Measurements from ENCODE around the gene NUP93. TPM values are rescaled to one million over a fixed set of nuclear protein-coding genes. Genes with fewer than 3 reads are reported as not detected.
A peak's percentile ranks its signal among the peaks of the same experiment; 100 is the strongest.

NUP93 gene
- 10 to 100 TPM; 71.2 to 81.7 (median 72.5) TPM for polyA plus RNA-seq (ENCODE audit: insufficient read length in 4 of 4)

- DNase-seq (ENCODE audit: low read depth in 4 of 4, low spot score in 3 of 4) = peak; percentile 81 to 89 (median 86)
These were observed at the start of gene NUP93 for GRCh38 chr16:56729735-56730662. TSS of gene NUP93 (plus strand) at chr16:56730129. CDS start at chr16:56748248, 18,119 bp downstream.

- peak; percentile 65 to 79 (median 68) for DNase-seq (ENCODE audit: low read depth in 4 of 4, low spot score in 3 of 4)
These were observed 47.8 kb upstream of the NUP93 start, which contains the start of gene MT1X for GRCh38 chr16:56681939-56682702. TSS of gene MT1X (plus strand) at chr16:56682470. CDS start at chr16:56682541, 71 bp downstream.

- DNase-seq (ENCODE audit: low read depth in 4 of 4, low spot score in 3 of 4) = no peak
These were observed 47.1 kb upstream of the NUP93 start for GRCh38 chr16:56682703-56683397.

- no peak for DNase-seq (ENCODE audit: low read depth in 4 of 4, low spot score in 3 of 4)
These were observed 46.3 kb upstream of the NUP93 start for GRCh38 chr16:56683424-56684172.

- DNase-seq (ENCODE audit: low read depth in 4 of 4, low spot score in 3 of 4) = no peak
These were observed 45.5 kb upstream of the NUP93 start for GRCh38 chr16:56684256-56684925.

GRCh38 chr16:56684926-56685590 is 44.9 kb upstream of the NUP93 start:
- DNase-seq (ENCODE audit: low read depth in 4 of 4, low spot score in 3 of 4) = no peak

GRCh38 chr16:56686758-56687157 is 43.2 kb upstream of the NUP93 start:
- DNase-seq (ENCODE audit: low read depth in 4 of 4, low spot score in 3 of 4) = no peak

- no peak for DNase-seq (ENCODE audit: low read depth in 4 of 4, low spot score in 3 of 4)
These were observed 41.2 kb upstream of the NUP93 start for GRCh38 chr16:56688762-56689161.

- no peak for DNase-seq (ENCODE audit: low read depth in 4 of 4, low spot score in 3 of 4)
These were observed 40.8 kb upstream of the NUP93 start for GRCh38 chr16:56689171-56689570.

GRCh38 chr16:56690420-56691122 is 39.4 kb upstream of the NUP93 start:
- no peak for DNase-seq (ENCODE audit: low read depth in 4 of 4, low spot score in 3 of 4)

GRCh38 chr16:56691885-56692284 is 38.0 kb upstream of the NUP93 start:
- peak in 1 of 4 donors; percentile 26 for DNase-seq (ENCODE audit: low read depth in 4 of 4, low spot score in 3 of 4)

- DNase-seq (ENCODE audit: low read depth in 4 of 4, low spot score in 3 of 4) = no peak
These were observed 34.7 kb upstream of the NUP93 start for GRCh38 chr16:56695246-56695645.

GRCh38 chr16:56697456-56698155 is 32.3 kb upstream of the NUP93 start:
- DNase-seq (ENCODE audit: low read depth in 4 of 4, low spot score in 3 of 4) = no peak

- no peak for DNase-seq (ENCODE audit: low read depth in 4 of 4, low spot score in 3 of 4)
These were observed 29.7 kb upstream of the NUP93 start for GRCh38 chr16:56700195-56700594.

GRCh38 chr16:56700631-56701030 is 29.3 kb upstream of the NUP93 start:
- DNase-seq (ENCODE audit: low read depth in 4 of 4, low spot score in 3 of 4) = no peak

- no peak for DNase-seq (ENCODE audit: low read depth in 4 of 4, low spot score in 3 of 4)
These were observed 28.4 kb upstream of the NUP93 start for GRCh38 chr16:56701534-56701933.

GRCh38 chr16:56702836-56703235 is 27.1 kb upstream of the NUP93 start:
- DNase-seq (ENCODE audit: low read depth in 4 of 4, low spot score in 3 of 4) = no peak

Data from right renal pelvis (tissue), 4 donors.